K562 (cell line): ENCODE measurements around the gene NEU3. TPM values are rescaled to one million over a fixed set of nuclear protein-coding genes. Genes with fewer than 3 reads are reported as not detected.

Source experiments
- FOXP4 ChIP-seq: sonication (generic); formaldehyde crosslinking; IDR thresholded peaks from 2 replicates; pipeline ENCODE4 v1.8.0; 2022; ENCODE audit warnings: mild to moderate bottlenecking, missing genetic modification reagents, borderline replicate concordance
- GTF2E2 ChIP-seq: fragments of 200-800 bp; sonication (Bioruptor generic); IDR thresholded peaks from 2 replicates; pipeline ENCODE4 v1.6.1; 2016; ENCODE audit warnings: missing genetic modification characterization, missing compliant biosample characterization
- GTF2F1 ChIP-seq: IDR thresholded peaks from 2 replicates; pipeline ENCODE4 v1.6.1; 2011; ENCODE audit warnings: low read depth, low read length, improper control_type of control experiment
- KDM1A ChIP-seq, 2 experiments: fragments of 450-650 bp; IDR thresholded peaks; 2 replicates each; pipeline ENCODE4 v1.6.1; 2016; ENCODE audit warnings: mild to moderate bottlenecking in 2 of 2
- SMARCB1 ChIP-seq: IDR thresholded peaks from 2 replicates; pipeline ENCODE4 v1.6.1; 2011; ENCODE audit warnings: improper control_type of control experiment, low read depth; ENCODE audit not compliant: insufficient read length
- SRSF1 ChIP-seq: fragments of 200-400 bp; formaldehyde crosslinking; IDR thresholded peaks from 2 replicates; pipeline ENCODE4 v1.6.1; 2017; ENCODE audit warnings: mild to moderate bottlenecking, low read depth, low read length, moderate library complexity
- UBTF ChIP-seq, 2 experiments: IDR thresholded peaks; 2 replicates each; pipeline ENCODE4 v1.6.1; 2012; ENCODE audit warnings: improper control_type of control experiment in 2 of 2, low read depth in 2 of 2, low read length in 2 of 2, borderline replicate concordance in 1 of 2
- ZBTB34 ChIP-seq: fragments of 250-450 bp; sonication (Bioruptor Pico); IDR thresholded peaks from 2 replicates; pipeline ENCODE4 v1.8.0; 2021; ENCODE audit warnings: mild to moderate bottlenecking, moderate library complexity
- ZBTB40 ChIP-seq, 2 experiments: fragments of 450-650 bp in 1 of 2; sonication (generic) in 1 of 2; formaldehyde crosslinking in 1 of 2; IDR thresholded peaks; 2 replicates each; pipeline versions ENCODE4 v1.7.1 to v1.9.0; 2016 to 2022; ENCODE audit warnings: inconsistent platforms in 1 of 2, mild to moderate bottlenecking in 1 of 2, missing genetic modification reagents in 1 of 2
- ZNF224 ChIP-seq: sonication (generic); formaldehyde crosslinking; IDR thresholded peaks from 2 replicates; pipeline ENCODE4 v1.8.0; 2022; ENCODE audit warnings: mild to moderate bottlenecking, missing genetic modification reagents
- polyA plus RNA-seq, 8 experiments: library from polyadenylated mRNA; depleted of rRNA in 4 of 8; stranded (reverse) in 5 of 8; unstranded in 3 of 8; fragments of >200 nt; fragmentation: Nextera tagmentation in 2 of 8; fragmentation: Illumina TruSeq in 1 of 8; extraction: Ambion mirVana in 2 of 8; extraction: Trizol in 1 of 8; gene quantifications; 2 replicates each; pipeline versions ENCODE4 v1.2.1 to v1.2.3, GENCODE V29; 2011 to 2014; ENCODE audit warnings: inconsistent platforms in 1 of 8, missing spikeins in 1 of 8
- total RNA-seq, 7 experiments: library from RNA; depleted of rRNA in 6 of 7; stranded (reverse); fragments of >200 nt in 6 of 7; fragmentation: Illumina TruSeq in 2 of 7; extraction: Trizol in 2 of 7; gene quantifications; 2 replicates each; pipeline versions ENCODE4 v1.2.1 to v1.2.3, GENCODE V29; 2011 to 2021; ENCODE audit warnings: low replicate concordance in 1 of 7

NEU3 gene
- total and polyA plus RNA-seq, 9 of the 15 experiments (the other 6 are each of a cell fraction or from before 2014, with no cell fraction given), result 6.2 to 41.3 (median 31.1) TPM

DNA sequence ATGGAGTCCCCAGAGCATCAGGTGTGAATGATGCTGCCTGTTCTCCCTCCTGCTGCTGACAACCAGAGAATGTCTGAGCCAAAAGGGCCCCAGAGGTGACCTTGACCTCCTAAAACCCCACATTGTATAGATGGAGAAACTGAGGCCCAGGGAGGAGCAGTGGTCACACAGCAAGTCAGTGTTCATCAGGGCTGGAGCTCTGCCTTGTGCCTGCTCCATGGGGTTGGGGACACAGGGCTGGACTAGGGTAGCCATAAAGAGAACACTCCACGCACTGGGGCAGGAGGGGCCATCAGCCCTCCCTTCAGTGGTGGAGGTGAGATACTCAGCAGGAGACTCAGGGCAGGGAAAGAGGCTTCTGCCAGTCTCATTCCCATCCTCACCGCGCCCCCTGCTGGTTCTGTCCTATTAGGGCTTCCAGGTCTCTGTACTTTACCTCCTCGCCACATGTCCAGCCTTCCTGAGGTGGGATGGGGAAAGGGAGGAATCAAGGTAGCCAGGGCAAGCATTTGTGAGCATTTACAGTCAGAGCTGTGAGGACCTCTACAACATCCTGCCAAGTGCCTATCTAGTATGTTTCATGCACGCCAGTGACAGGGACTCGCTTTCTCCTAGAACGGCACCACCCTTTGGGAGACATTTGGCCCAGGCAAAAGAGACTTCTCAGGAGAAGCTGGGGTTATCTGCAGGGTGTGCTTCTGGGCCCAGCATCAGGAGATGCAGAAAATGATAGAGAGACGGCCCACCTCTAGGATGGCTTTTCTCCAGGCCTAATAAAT, 43.2 kb downstream of the NEU3 start (continued):
- TF ChIP-seq FOXP4 (CRISPR knock-in tag) (0 out of 2 replicates have a peak, but pooled peaks have one; percentile 68), KDM1A (IDR thresholded peaks at IDR 0.05) (no peak), ZBTB34 (CRISPR knock-in tag) (no peak), ZNF224 (CRISPR knock-in tag) (0 out of 2 replicates have a peak, but pooled peaks have one; percentile 65), GTF2E2 (no peak), UBTF (IDR thresholded peaks at IDR 0.05; ENCODE audit: borderline replicate concordance in 1 of 2, low read depth in 2 of 2, low read length in 2 of 2) (0 out of 4 replicates have a peak, but pooled peaks of 1 of the 2 experiments have one; percentile 22), GTF2F1 (no peak), ZBTB40 (IDR thresholded peaks at IDR 0.05) (peak; percentile 5; the same call in 1 of the 2 replicates), ZBTB40 (CRISPR knock-in tag; IDR thresholded peaks at IDR 0.05) (no peak), SMARCB1 (no peak), SRSF1 (no peak)
